Activated CD4-positive, alpha-beta memory T cell treated with anti-CD3 and anti-CD28 coated beads, Interleukin-2, amount 10 ng/mL, durations not matched to agents 7 days and 5 days (primary cell): ENCODE measurements around the gene CD37. TPM values are rescaled to one million over a fixed set of nuclear protein-coding genes. Genes with fewer than 3 reads are reported as not detected.
A peak's percentile ranks its signal among the peaks of the same experiment; 100 is the strongest.

Source experiments
- CTCF ChIA-PET: fragments of 350-600 bp; sonication (Branson Sonifier 250); formaldehyde crosslinking; loops from one replicate; lab custom pipeline; 2021; ENCODE audit warnings: antibody characterized with exemption, inconsistent platforms; lab: Charles Lee
- POLR2A ChIA-PET: fragments of 350-600 bp; sonication (Branson Sonifier 250); formaldehyde crosslinking; loops from one replicate; lab custom pipeline; 2021; ENCODE audit warnings: antibody characterized with exemption; lab: Charles Lee
- DNase-seq: peaks from one replicate; pipeline ENCODE4 v3.0.0-alpha.2; 2020
- H3K27ac Mint-ChIP-seq: one replicate; pipeline ENCODE4 v1.8.0; 2021; ENCODE audit warnings: mild to moderate bottlenecking, mixed read lengths
- H3K27me3 Mint-ChIP-seq: one replicate; pipeline ENCODE4 v1.8.0; 2021; ENCODE audit warnings: mixed read lengths
- H3K36me3 Mint-ChIP-seq: one replicate; pipeline ENCODE4 v1.8.0; 2021; ENCODE audit warnings: low read depth, mixed read lengths
- H3K4me1 Mint-ChIP-seq: one replicate; pipeline ENCODE4 v1.8.0; 2021; ENCODE audit warnings: mixed read lengths
- H3K4me3 Mint-ChIP-seq: one replicate; pipeline ENCODE4 v1.8.0; 2021; ENCODE audit warnings: mild to moderate bottlenecking, mixed read lengths
- H3K9me3 Mint-ChIP-seq: one replicate; pipeline ENCODE4 v1.8.0; 2021; ENCODE audit warnings: mixed read lengths
- total RNA-seq, 2 experiments: library from RNA; stranded (reverse); gene quantifications; one replicate each; pipeline ENCODE4 v1.2.3, GENCODE V29; 2021

CD37 gene
- total RNA-seq, 2 experiments from 2014 or later = 278 to 299 TPM

DNA sequence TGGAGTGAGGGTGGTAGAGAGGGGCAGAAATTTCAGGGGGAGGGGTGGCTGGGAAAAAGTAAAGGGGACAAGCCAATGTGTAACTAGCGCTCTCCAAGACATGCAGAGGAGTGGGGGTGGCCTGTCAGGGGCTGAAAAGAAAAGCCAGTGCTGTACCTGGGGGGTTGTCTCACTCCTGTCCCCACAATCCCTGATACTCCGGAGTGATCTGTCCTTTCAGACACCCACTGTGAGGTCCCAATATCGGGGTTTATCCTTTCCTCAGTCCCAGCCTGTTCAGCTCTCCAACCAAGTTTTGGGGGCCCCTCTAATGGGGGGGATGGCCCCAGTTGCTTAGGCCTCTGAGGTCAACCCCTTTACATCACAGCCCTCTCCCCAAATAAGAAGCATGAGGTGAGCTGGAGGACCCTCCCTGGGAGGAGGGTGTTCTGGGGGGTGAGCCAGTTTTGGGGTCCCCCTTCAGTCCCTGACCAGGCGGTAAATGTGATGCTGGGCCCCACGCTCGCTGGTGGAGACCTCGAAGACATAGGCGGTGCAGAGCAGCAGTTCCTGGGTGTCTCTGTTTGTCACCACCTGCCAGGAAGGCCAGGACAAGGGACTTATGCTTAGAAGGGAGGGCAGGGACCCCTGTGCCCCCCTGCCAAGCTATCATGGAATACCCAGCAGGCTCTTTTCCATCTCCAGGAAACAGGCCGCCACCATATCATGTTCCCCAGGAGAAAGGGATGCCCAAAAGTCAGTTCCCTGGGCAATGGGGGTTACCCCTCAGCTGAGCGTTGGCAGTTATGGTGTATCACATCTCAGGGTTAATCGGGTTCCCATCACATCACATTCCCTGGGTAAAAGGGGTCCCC, 5.9 kb downstream of the CD37 start:
- no peak for DNase-seq
- no peaks in the 10 kb centered on the region for H3K27me3 Mint-ChIP-seq
- peaks cover 44% of the 10 kb centered on the region for H3K36me3 Mint-ChIP-seq
- CTCF ChIA-PET = no interaction called here
- H3K27ac Mint-ChIP-seq = no peak overlapping the region
- no peaks in the 10 kb centered on the region for H3K9me3 Mint-ChIP-seq
- H3K4me1 Mint-ChIP-seq = peaks cover 44% of the 10 kb centered on the region
- POLR2A ChIA-PET = no interaction called here
- no peak overlapping the region for H3K4me3 Mint-ChIP-seq

DNA sequence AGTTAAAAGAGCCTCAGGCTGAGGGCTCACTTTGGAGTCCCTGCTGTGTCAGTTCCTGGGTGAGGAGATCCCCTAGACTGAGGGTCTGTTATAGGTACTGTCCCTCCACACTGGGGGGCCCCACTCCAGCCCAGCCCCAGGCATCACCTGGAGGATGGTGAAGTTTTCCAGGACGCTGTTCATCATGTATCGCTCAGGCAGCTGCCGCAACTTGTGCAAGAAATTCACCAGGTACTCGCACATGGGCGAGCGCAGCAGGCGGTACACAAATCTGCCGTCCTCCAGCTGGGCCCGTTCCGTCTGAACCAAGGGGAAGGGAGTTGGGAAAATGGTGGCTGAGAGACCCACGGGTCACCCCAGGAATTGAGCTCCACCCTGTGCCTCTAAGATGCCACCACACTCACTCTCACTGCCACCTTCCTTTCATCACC, 7.1 kb downstream of the CD37 start:
- Mint-ChIP-seq H3K36me3 (peaks cover 36% of the 10 kb centered on the region), H3K27ac (no peak overlapping the region), H3K27me3 (no peaks in the 10 kb centered on the region), H3K4me3 (no peak overlapping the region), H3K4me1 (peaks cover 33% of the 10 kb centered on the region), H3K9me3 (no peaks in the 10 kb centered on the region)
- no peak for DNase-seq
- CTCF ChIA-PET = interaction anchor here (0.6 kb wide), 1 partner anchor 266 kb away, joined by 8 read pairs; no protein-coding TSS in a partner anchor
- POLR2A ChIA-PET = no interaction called here

DNA sequence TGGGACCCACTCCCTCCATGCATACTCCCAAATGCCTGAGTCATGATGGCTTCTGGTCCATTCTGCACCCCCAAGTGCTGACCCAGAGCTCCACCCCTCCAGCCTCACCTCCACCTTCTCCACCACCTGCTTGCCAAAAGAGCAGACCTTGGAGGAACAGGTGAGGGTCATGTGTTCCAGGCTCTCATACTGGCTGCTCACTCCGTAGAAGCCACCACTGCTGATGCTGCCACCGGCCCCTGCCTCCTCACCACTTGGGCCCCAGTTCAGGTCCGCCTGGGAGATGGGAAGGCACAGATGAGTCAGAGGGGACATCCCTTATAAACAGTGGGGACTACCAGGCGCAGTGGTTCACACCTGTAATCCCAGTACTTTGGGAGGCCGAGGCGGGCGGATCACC, 7.9 kb downstream of the CD37 start:
- POLR2A ChIA-PET = no interaction called here
- H3K4me3 Mint-ChIP-seq = no peak overlapping the region
- H3K9me3 Mint-ChIP-seq = no peaks in the 10 kb centered on the region
- CTCF ChIA-PET = no interaction called here
- DNase-seq = no peak
- H3K27ac Mint-ChIP-seq = no peak overlapping the region
- H3K36me3 Mint-ChIP-seq = peaks cover 29% of the 10 kb centered on the region
- peaks cover 27% of the 10 kb centered on the region for H3K4me1 Mint-ChIP-seq
- H3K27me3 Mint-ChIP-seq = no peaks in the 10 kb centered on the region

DNA sequence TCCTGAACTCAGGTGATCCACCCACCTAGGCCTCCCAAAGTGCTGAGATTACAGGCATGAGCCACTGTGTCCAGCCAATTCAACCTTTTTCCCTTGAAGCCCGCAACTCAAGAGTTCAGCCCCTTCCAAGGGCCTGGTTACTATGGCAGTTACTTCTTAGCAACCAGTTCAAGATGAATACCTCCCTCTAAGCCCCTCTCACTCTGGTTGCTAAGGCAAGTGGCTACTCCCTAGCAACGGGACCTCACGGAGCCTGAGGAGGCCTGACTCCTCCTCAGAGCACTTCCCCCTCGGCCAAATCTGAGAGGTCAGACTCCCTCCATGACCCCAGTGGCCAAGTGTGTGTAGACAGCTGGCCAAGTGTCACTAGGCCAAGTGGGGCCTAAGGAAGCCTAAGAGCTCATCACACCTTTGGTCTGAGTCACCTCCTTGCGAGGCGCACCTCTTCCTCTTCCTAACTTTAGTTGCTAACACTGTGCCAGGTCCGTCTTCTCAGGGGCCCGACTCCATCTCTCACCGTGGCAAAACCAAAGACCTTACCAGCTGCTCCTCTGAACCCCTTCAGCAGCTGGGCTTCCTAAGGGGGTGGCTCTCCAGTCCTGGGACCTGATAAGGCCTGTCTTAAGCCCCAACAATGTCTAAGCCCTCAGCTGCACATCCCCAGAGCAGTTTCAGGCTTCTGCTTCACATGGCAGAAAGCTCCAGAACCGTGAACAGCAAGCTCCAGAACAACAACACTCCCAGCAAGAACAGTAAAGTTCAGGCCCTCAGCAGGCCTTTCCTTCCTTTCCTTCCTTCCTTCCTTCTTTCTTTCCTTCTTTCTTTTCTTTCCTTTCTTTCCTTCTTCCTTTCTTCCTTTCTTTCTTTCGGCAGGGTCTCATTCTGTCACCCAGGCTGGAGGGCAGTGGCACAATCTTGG, 9.6 kb downstream of the CD37 start:
- POLR2A ChIA-PET = interaction anchor here (1.0 to 2.6 kb wide), 2 partner anchors 10 to 47 kb away, joined by 3 to 15 read pairs; partner anchors contain the start of gene CD37
- Mint-ChIP-seq H3K27ac (peak overlapping the region; percentile 23), H3K9me3 (no peaks in the 10 kb centered on the region), H3K4me3 (no peak overlapping the region), H3K36me3 (peaks cover 15% of the 10 kb centered on the region), H3K4me1 (peaks cover 17% of the 10 kb centered on the region), H3K27me3 (no peaks in the 10 kb centered on the region)
- no peak for DNase-seq
- CTCF ChIA-PET = interaction anchor here (0.6 to 1.0 kb wide), 2 partner anchors 41 to 79 kb away, joined by 3 to 4 read pairs; no protein-coding TSS in a partner anchor

- POLR2A ChIA-PET = interaction anchor here (1.5 kb wide), 1 partner anchor 12 kb away, joined by 5 read pairs; the partner anchor contains the start of gene CD37
- peaks cover 9% of the 10 kb centered on the region for H3K4me1 Mint-ChIP-seq
- H3K27ac Mint-ChIP-seq = no peak overlapping the region
- CTCF ChIA-PET = no interaction called here
- H3K9me3 Mint-ChIP-seq = no peaks in the 10 kb centered on the region
- no peak overlapping the region for H3K4me3 Mint-ChIP-seq
- DNase-seq = no peak
- peaks cover 2% of the 10 kb centered on the region for H3K27me3 Mint-ChIP-seq
- peaks cover 5% of the 10 kb centered on the region for H3K36me3 Mint-ChIP-seq
These were observed 12.0 kb downstream of the CD37 start for GRCh38 chr19:49347191-49347590.

GRCh38 chr19:49347835-49348234, 12.6 kb downstream of the CD37 start:
- H3K9me3 Mint-ChIP-seq = no peaks in the 10 kb centered on the region
- POLR2A ChIA-PET = interaction anchor here (1.5 kb wide), 1 partner anchor 13 kb away, joined by 5 read pairs; the partner anchor contains the start of gene CD37
- peaks cover 9% of the 10 kb centered on the region for H3K4me1 Mint-ChIP-seq
- CTCF ChIA-PET = no interaction called here
- peaks cover 1% of the 10 kb centered on the region for H3K36me3 Mint-ChIP-seq
- no peak overlapping the region for H3K27ac Mint-ChIP-seq
- no peak for DNase-seq
- H3K4me3 Mint-ChIP-seq = no peak overlapping the region
- H3K27me3 Mint-ChIP-seq = peaks cover 4% of the 10 kb centered on the region

DNA sequence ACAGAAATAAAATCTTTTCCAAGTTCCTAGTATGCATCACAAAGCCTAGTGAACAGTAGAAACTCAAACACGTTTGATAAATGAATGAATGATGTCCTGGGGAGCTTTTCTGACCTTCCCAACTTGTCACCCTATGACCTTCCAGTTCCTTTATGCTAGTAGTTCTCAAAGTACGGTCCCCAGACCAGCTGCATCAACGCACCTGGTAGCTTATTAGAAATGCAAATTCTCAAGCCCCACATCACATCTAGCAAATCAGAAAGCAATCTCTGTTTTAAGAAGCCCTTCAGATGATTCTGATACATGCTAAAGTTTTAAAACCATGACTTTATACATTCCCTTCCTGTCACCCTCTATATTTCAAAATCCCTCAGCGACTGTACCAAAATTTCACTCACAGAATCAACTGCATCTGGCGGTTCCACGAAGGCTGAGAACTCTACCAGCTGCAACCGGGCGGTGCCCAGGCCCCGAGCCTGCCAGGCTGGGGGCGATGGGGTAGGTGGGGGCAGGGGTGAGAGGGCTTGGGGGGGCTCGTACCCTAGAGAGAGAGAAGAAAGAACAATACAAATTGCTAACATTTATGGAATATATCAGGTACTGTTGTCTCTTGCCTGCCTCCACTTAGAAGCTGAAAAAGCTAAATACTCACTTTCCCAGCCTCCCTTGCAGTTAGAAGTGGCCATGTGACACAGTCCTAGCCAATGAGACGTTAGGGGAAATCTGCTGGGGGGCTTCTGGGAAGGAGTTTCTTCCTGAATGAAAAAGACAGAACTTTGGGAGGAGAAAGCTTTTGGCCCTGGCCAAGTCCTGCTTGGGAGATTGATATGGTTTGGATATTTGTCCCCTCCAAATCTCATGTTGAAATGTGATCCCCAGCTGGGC, 13.3 kb downstream of the CD37 start:
- Mint-ChIP-seq H3K27me3 (peaks cover 7% of the 10 kb centered on the region), H3K36me3 (no peaks in the 10 kb centered on the region), H3K4me1 (peaks cover 9% of the 10 kb centered on the region), H3K4me3 (no peak overlapping the region), H3K27ac (no peak overlapping the region), H3K9me3 (no peaks in the 10 kb centered on the region)
- POLR2A ChIA-PET = no interaction called here
- CTCF ChIA-PET = no interaction called here
- no peak for DNase-seq

GRCh38 chr19:49349567-49349966, 14.4 kb downstream of the CD37 start:
- H3K9me3 Mint-ChIP-seq = no peaks in the 10 kb centered on the region
- no peak for DNase-seq

DNA sequence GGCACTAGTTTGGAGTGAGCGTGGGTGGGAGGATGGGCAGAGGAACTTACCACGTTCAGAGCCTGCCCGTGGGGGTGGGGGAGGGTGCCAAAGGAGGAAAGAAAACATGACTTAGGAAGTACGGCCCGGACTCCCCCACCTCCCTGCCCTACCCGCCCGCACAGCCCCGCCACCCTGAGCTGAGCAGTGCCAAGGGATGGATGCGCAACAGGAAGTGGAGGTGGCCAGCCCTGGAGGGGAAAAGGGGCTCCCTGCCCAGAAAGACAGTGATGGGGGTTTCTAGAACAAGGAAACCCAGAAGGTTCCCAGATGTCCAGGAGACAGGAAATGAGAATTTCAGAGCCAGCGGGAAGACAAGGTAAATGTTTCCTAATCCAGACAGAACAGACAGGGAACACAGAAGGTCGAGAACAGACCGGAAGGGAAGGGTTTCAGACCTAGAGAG, 20.7 kb downstream of the CD37 start:
- Mint-ChIP-seq H3K4me1 (peaks cover 8% of the 10 kb centered on the region), H3K27me3 (peaks cover 46% of the 10 kb centered on the region), H3K4me3 (no peak overlapping the region), H3K27ac (no peak overlapping the region), H3K9me3 (no peaks in the 10 kb centered on the region), H3K36me3 (no peaks in the 10 kb centered on the region)
- CTCF ChIA-PET = interaction anchor here (0.9 kb wide), 1 partner anchor 23 kb away, joined by 3 read pairs; no protein-coding TSS in a partner anchor
- DNase-seq = no peak
- POLR2A ChIA-PET = no interaction called here

More at GRCh38 chr19:49349567-49349966, 14.4 kb downstream of the CD37 start:
- CTCF ChIA-PET = no interaction called here
- POLR2A ChIA-PET = no interaction called here
- Mint-ChIP-seq H3K27ac (no peak overlapping the region), H3K36me3 (no peaks in the 10 kb centered on the region), H3K4me3 (no peak overlapping the region), H3K4me1 (peaks cover 7% of the 10 kb centered on the region), H3K27me3 (peaks cover 8% of the 10 kb centered on the region)

DNA sequence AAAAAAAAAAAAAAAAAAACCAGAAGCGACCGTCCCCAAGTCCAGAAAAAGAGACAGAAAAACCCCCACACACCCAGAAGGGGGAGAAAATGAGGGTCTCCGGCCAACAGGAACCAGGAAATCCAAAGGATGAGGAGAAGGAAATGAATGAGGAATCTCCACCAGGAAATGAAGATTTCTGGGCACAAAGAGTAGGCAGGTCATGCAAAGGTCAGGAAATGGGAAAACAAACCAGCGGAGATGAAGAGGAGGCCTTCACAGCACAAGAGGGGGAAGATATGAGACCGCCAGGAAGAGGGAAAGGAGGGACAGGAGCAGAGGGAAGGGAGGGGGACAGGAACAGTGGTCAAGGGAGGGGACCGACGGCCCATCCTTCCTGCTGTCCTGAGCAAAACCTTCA, 21.2 kb downstream of the CD37 start:
- Mint-ChIP-seq H3K36me3 (no peaks in the 10 kb centered on the region), H3K4me3 (no peak overlapping the region), H3K27me3 (peaks cover 48% of the 10 kb centered on the region), H3K4me1 (peaks cover 9% of the 10 kb centered on the region), H3K9me3 (no peaks in the 10 kb centered on the region), H3K27ac (no peak overlapping the region)
- ChIA-PET CTCF (no interaction called here), POLR2A (no interaction called here)
- no peak for DNase-seq

DNA sequence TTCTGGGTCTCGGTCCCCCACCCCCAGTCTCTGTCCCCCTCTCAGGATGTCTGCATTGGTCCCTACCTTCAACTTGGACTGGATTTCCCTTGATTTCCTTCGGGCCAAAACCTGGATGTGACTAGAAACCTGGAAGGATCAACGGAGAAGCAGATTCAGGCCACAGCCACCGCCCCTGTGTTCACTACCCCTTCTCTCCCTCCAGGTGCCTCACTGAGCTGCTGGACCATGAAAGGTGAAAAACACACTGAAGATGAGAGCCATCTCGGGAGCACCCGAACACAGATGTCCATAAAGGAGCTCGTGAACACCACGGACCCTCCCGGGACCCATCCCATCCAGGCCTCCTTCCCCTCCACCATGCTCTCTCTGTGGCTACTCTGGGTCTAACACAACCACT, 22.0 kb downstream of the CD37 start:
- H3K4me3 Mint-ChIP-seq = no peak overlapping the region
- peaks cover 54% of the 10 kb centered on the region for H3K27me3 Mint-ChIP-seq
- ChIA-PET POLR2A (no interaction called here), CTCF (no interaction called here)
- no peak for DNase-seq
- no peaks in the 10 kb centered on the region for H3K36me3 Mint-ChIP-seq
- no peak overlapping the region for H3K27ac Mint-ChIP-seq
- H3K4me1 Mint-ChIP-seq = peaks cover 13% of the 10 kb centered on the region
- no peaks in the 10 kb centered on the region for H3K9me3 Mint-ChIP-seq
